ENCODE results near the gene RAB30.

The RAB30 gene

GRCh38 chr11:82989628-82990404, 81.9 kb downstream of the RAB30 start:
- 0 out of 2 replicates have a peak, but pooled peaks cover 6% of the 10 kb centered on the region for H3F3A ChIP-seq (ENCODE audit: insufficient read depth)
- H4K20me1 ChIP-seq (ENCODE audit: low read depth, low read length), result no peaks in the 10 kb centered on the region; the same call in 1 of the 2 replicates
- no peak overlapping the region for H3K9ac ChIP-seq (ENCODE audit: low read length)
- peaks cover 53% of the 10 kb centered on the region; the same call in 1 of the 2 replicates for H3K36me3 ChIP-seq (ENCODE audit: low read length)
- no peaks in the 10 kb centered on the region for H3K9me3 ChIP-seq (ENCODE audit: insufficient read depth, low read length)
- TF ChIP-seq EZH2phosphoT487 (conservative IDR thresholded peaks at IDR 0.05; ENCODE audit: low read length), result no peak
- TF ChIP-seq, protein P1, sequence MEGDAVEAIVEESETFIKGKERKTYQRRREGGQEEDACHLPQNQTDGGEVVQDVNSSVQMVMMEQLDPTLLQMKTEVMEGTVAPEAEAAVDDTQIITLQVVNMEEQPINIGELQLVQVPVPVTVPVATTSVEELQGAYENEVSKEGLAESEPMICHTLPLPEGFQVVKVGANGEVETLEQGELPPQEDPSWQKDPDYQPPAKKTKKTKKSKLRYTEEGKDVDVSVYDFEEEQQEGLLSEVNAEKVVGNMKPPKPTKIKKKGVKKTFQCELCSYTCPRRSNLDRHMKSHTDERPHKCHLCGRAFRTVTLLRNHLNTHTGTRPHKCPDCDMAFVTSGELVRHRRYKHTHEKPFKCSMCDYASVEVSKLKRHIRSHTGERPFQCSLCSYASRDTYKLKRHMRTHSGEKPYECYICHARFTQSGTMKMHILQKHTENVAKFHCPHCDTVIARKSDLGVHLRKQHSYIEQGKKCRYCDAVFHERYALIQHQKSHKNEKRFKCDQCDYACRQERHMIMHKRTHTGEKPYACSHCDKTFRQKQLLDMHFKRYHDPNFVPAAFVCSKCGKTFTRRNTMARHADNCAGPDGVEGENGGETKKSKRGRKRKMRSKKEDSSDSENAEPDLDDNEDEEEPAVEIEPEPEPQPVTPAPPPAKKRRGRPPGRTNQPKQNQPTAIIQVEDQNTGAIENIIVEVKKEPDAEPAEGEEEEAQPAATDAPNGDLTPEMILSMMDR (IDR thresholded peaks at IDR 0.05; ENCODE audit: insufficient read depth, low read length, poor library complexity, severe bottlenecking), result no peak
- H3K27me3 ChIP-seq (ENCODE audit: low read length), result no peaks in the 10 kb centered on the region
- no peak overlapping the region for H3K27ac ChIP-seq (ENCODE audit: low read depth, low read length)
- H2AFZ ChIP-seq (ENCODE audit: low read depth, low read length, severe bottlenecking), result no peak overlapping the region
- H3K4me3 ChIP-seq (ENCODE audit: insufficient read depth, low read length, poor library complexity, severe bottlenecking), result no peak overlapping the region
- no peaks in the 10 kb centered on the region for H3K9me2 ChIP-seq (replicated peaks; ENCODE audit: insufficient read depth, low read length)
- peaks cover 7% of the 10 kb centered on the region; the same call in 1 of the 2 replicates for H3K79me2 ChIP-seq (ENCODE audit: insufficient read depth, low read length)
- no peak overlapping the region for H3K4me2 ChIP-seq (ENCODE audit: low read depth, low read length, poor library complexity, severe bottlenecking)

DNA sequence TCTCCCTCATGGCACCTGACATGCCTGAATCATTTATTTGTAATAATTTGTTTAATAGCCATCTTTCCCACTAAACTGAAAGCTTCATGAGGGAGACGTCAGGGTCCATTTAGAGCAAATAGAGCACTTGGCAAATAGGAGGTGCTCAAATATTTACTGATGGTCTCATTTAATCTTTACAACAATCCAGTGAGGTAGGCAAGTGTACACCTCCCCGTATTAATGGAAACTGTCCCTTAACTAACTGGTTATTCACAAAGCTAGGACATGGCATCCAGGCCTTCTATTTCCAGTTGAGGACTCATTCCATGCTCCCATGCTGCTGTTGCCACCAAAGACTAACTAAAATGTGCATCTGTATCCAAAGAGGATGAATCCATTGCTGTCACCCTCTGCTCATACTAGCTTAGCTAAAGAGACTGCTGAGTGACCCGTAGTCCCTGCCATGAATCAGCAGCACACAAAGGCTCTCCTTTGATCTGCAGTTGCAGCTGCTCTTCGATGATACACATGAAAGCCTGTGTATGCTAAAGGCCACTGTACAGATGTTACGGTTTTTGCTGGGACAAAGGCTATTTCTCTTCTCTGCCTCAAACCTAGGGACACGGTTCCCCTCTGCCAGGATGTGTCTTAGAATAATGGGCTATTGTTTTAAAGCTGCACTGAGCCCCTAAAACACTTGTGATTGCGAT, 82.6 kb downstream of the RAB30 start:
- H3K9ac ChIP-seq (ENCODE audit: low read length), result no peak overlapping the region
- TF ChIP-seq, protein P1 (IDR thresholded peaks at IDR 0.05; ENCODE audit: insufficient read depth, low read length, poor library complexity, severe bottlenecking), result no peak
- no peak for TF ChIP-seq EZH2phosphoT487 (conservative IDR thresholded peaks at IDR 0.05; ENCODE audit: low read length)
- H3K27me3 ChIP-seq (ENCODE audit: low read length), result no peaks in the 10 kb centered on the region
- no peaks in the 10 kb centered on the region for H3K9me3 ChIP-seq (ENCODE audit: insufficient read depth, low read length)
- no peaks in the 10 kb centered on the region; the same call in 1 of the 2 replicates for H4K20me1 ChIP-seq (ENCODE audit: low read depth, low read length)
- no peak overlapping the region for H2AFZ ChIP-seq (ENCODE audit: low read depth, low read length, severe bottlenecking)
- H3F3A ChIP-seq (ENCODE audit: insufficient read depth), result 0 out of 2 replicates have a peak, but pooled peaks cover 6% of the 10 kb centered on the region
- H3K79me2 ChIP-seq (ENCODE audit: insufficient read depth, low read length), result peaks cover 7% of the 10 kb centered on the region; the same call in 1 of the 2 replicates
- no peak overlapping the region for H3K4me3 ChIP-seq (ENCODE audit: insufficient read depth, low read length, poor library complexity, severe bottlenecking)
- no peak overlapping the region for H3K27ac ChIP-seq (ENCODE audit: low read depth, low read length)
- H3K9me2 ChIP-seq (replicated peaks; ENCODE audit: insufficient read depth, low read length), result no peaks in the 10 kb centered on the region
- H3K36me3 ChIP-seq (ENCODE audit: low read length), result peaks cover 55% of the 10 kb centered on the region
- H3K4me2 ChIP-seq (ENCODE audit: low read depth, low read length, poor library complexity, severe bottlenecking), result no peak overlapping the region

GRCh38 chr11:82987997-82988396, 83.7 kb downstream of the RAB30 start:
- Histone ChIP-seq H3K27ac (ENCODE audit: low read depth, low read length) (no peak overlapping the region), H3K36me3 (ENCODE audit: low read length) (peaks cover 52% of the 10 kb centered on the region), H3K79me2 (ENCODE audit: insufficient read depth, low read length) (peaks cover 7% of the 10 kb centered on the region; the same call in 1 of the 2 replicates), H3K9ac (ENCODE audit: low read length) (no peak overlapping the region), H3K4me2 (ENCODE audit: low read depth, low read length, poor library complexity, severe bottlenecking) (no peak overlapping the region), H3K4me3 (ENCODE audit: insufficient read depth, low read length, poor library complexity, severe bottlenecking) (no peak overlapping the region), H3K9me2 (replicated peaks; ENCODE audit: insufficient read depth, low read length) (no peaks in the 10 kb centered on the region), H2AFZ (ENCODE audit: low read depth, low read length, severe bottlenecking) (no peak overlapping the region), H3K9me3 (ENCODE audit: insufficient read depth, low read length) (no peaks in the 10 kb centered on the region), H4K20me1 (ENCODE audit: low read depth, low read length) (no peaks in the 10 kb centered on the region; the same call in 1 of the 2 replicates), H3F3A (ENCODE audit: insufficient read depth) (0 out of 2 replicates have a peak, but pooled peaks cover 6% of the 10 kb centered on the region), H3K27me3 (ENCODE audit: low read length) (no peaks in the 10 kb centered on the region)
- TF ChIP-seq, protein P1 (IDR thresholded peaks at IDR 0.05; ENCODE audit: insufficient read depth, low read length, poor library complexity, severe bottlenecking), result no peak
- TF ChIP-seq EZH2phosphoT487 (conservative IDR thresholded peaks at IDR 0.05; ENCODE audit: low read length), result no peak
